ENCODE data around the gene HIGD2A. TPM values are rescaled to one million over a fixed set of nuclear protein-coding genes. Genes with fewer than 3 reads are reported as not detected.

The HIGD2A gene
- total and polyA plus RNA-seq, 2 of the 13 experiments (the other 11 are each of a cell fraction or from before 2014, with no cell fraction given) = 89.2 to 146 TPM

GRCh38 chr5:176388444-176389134 is at the start of gene HIGD2A, which contains the start of gene NOP16 (continued):
- TF ChIP-seq, protein P1, sequence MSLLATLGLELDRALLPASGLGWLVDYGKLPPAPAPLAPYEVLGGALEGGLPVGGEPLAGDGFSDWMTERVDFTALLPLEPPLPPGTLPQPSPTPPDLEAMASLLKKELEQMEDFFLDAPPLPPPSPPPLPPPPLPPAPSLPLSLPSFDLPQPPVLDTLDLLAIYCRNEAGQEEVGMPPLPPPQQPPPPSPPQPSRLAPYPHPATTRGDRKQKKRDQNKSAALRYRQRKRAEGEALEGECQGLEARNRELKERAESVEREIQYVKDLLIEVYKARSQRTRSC (CRISPR knock-in tag; IDR thresholded peaks at IDR 0.05; ENCODE audit: low read depth) = 0 out of 2 replicates have a peak, but pooled peaks have one; percentile 72
- 0 out of 2 replicates have a peak, but pooled peaks have one; percentile 7 for TF ChIP-seq ZNF709 (CRISPR knock-in tag; IDR thresholded peaks at IDR 0.05)
- TF ChIP-seq, protein P2, sequence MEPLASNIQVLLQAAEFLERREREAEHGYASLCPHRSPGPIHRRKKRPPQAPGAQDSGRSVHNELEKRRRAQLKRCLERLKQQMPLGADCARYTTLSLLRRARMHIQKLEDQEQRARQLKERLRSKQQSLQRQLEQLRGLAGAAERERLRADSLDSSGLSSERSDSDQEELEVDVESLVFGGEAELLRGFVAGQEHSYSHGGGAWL (CRISPR knock-in tag; IDR thresholded peaks at IDR 0.05) = peak; percentile 95
- TF ChIP-seq ZFP91 (CRISPR knock-in tag; IDR thresholded peaks at IDR 0.05; ENCODE audit: borderline replicate concordance) = peak; percentile 86
- TF ChIP-seq ZNF264 (CRISPR knock-in tag; IDR thresholded peaks at IDR 0.05) = no peak
- 0 out of 2 replicates have a peak, but pooled peaks have one; percentile 3 for TF ChIP-seq U2AF2 (IDR thresholded peaks at IDR 0.05; ENCODE audit: low read depth, low read length)
- peak in 1 of 2 experiments; percentile 67; a peak in 2 of 4 replicates for TF ChIP-seq ATF4 (CRISPR knock-in tag; IDR thresholded peaks at IDR 0.05)
- no peak for TF ChIP-seq SOX13 (IDR thresholded peaks at IDR 0.05)
- 0 out of 4 replicates have a peak, but pooled peaks of 1 of the 2 experiments have one; percentile 3 for TF ChIP-seq SOX13 (CRISPR knock-in tag; conservative IDR thresholded peaks at IDR 0.05 in 1 of 2, IDR thresholded peaks at IDR 0.05 in 1 of 2)
- TF ChIP-seq, protein P3, sequence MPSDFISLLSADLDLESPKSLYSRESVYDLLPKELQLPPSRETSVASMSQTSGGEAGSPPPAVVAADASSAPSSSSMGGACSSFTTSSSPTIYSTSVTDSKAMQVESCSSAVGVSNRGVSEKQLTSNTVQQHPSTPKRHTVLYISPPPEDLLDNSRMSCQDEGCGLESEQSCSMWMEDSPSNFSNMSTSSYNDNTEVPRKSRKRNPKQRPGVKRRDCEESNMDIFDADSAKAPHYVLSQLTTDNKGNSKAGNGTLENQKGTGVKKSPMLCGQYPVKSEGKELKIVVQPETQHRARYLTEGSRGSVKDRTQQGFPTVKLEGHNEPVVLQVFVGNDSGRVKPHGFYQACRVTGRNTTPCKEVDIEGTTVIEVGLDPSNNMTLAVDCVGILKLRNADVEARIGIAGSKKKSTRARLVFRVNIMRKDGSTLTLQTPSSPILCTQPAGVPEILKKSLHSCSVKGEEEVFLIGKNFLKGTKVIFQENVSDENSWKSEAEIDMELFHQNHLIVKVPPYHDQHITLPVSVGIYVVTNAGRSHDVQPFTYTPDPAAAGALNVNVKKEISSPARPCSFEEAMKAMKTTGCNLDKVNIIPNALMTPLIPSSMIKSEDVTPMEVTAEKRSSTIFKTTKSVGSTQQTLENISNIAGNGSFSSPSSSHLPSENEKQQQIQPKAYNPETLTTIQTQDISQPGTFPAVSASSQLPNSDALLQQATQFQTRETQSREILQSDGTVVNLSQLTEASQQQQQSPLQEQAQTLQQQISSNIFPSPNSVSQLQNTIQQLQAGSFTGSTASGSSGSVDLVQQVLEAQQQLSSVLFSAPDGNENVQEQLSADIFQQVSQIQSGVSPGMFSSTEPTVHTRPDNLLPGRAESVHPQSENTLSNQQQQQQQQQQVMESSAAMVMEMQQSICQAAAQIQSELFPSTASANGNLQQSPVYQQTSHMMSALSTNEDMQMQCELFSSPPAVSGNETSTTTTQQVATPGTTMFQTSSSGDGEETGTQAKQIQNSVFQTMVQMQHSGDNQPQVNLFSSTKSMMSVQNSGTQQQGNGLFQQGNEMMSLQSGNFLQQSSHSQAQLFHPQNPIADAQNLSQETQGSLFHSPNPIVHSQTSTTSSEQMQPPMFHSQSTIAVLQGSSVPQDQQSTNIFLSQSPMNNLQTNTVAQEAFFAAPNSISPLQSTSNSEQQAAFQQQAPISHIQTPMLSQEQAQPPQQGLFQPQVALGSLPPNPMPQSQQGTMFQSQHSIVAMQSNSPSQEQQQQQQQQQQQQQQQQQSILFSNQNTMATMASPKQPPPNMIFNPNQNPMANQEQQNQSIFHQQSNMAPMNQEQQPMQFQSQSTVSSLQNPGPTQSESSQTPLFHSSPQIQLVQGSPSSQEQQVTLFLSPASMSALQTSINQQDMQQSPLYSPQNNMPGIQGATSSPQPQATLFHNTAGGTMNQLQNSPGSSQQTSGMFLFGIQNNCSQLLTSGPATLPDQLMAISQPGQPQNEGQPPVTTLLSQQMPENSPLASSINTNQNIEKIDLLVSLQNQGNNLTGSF (CRISPR knock-in tag; IDR thresholded peaks at IDR 0.05) = peak; percentile 74; the same call in 1 of the 2 replicates
- TF ChIP-seq, protein P4, sequence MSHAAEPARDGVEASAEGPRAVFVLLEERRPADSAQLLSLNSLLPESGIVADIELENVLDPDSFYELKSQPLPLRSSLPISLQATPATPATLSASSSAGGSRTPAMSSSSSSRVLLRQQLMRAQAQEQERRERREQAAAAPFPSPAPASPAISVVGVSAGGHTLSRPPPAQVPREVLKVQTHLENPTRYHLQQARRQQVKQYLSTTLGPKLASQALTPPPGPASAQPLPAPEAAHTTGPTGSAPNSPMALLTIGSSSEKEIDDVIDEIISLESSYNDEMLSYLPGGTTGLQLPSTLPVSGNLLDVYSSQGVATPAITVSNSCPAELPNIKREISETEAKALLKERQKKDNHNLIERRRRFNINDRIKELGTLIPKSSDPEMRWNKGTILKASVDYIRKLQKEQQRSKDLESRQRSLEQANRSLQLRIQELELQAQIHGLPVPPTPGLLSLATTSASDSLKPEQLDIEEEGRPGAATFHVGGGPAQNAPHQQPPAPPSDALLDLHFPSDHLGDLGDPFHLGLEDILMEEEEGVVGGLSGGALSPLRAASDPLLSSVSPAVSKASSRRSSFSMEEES (CRISPR knock-in tag; IDR thresholded peaks at IDR 0.05) = peak; percentile 50
- peak; percentile 55 for TF ChIP-seq RBM39 (IDR thresholded peaks at IDR 0.05; ENCODE audit: low read depth, low read length, poor library complexity, severe bottlenecking)

Data from HepG2 (cell line).